Body of pancreas (tissue), 4 donors: ENCODE measurements around the gene ZNF407.

ENCODE experiments used
- POLR2A ChIP-seq, 3 donors: fragments of 450-650 bp; IDR thresholded peaks; one replicate each; pipeline ENCODE4 v1.6.1; 2016; ENCODE audit warnings: antibody characterized with exemption in 3 of 3, mild to moderate bottlenecking in 2 of 3
- TF ChIP-seq, protein P1 (sequence below), 7 experiments: fragments of 450-650 bp in 4 of 7; fragments of 200-600 bp in 3 of 7; sonication (generic) in 3 of 7; IDR thresholded peaks; one replicate each; pipeline ENCODE4 v1.5.1; 2016 to 2019; ENCODE audit warnings: antibody characterized with exemption in 7 of 7

- TF ChIP-seq, protein P1, sequence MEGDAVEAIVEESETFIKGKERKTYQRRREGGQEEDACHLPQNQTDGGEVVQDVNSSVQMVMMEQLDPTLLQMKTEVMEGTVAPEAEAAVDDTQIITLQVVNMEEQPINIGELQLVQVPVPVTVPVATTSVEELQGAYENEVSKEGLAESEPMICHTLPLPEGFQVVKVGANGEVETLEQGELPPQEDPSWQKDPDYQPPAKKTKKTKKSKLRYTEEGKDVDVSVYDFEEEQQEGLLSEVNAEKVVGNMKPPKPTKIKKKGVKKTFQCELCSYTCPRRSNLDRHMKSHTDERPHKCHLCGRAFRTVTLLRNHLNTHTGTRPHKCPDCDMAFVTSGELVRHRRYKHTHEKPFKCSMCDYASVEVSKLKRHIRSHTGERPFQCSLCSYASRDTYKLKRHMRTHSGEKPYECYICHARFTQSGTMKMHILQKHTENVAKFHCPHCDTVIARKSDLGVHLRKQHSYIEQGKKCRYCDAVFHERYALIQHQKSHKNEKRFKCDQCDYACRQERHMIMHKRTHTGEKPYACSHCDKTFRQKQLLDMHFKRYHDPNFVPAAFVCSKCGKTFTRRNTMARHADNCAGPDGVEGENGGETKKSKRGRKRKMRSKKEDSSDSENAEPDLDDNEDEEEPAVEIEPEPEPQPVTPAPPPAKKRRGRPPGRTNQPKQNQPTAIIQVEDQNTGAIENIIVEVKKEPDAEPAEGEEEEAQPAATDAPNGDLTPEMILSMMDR (IDR thresholded peaks at IDR 0.05) = no peak
- no peak for TF ChIP-seq POLR2A (IDR thresholded peaks at IDR 0.05)
Observed at GRCh38 chr18:74921057-74921820, 323.6 kb downstream of the ZNF407 start.
